GM12872 (cell line): ENCODE data around the gene DENR.

Experiments
- CTCF ChIP-seq: IDR thresholded peaks from 3 replicates; pipeline ENCODE4 v1.5.1; 2011; ENCODE audit warnings: low read depth, mild to moderate bottlenecking, low read length, moderate library complexity; ENCODE audit not compliant: insufficient read depth

Gene DENR

GRCh38 chr12:122785503-122785902 is 32.9 kb downstream of the DENR start:
- no peak for TF ChIP-seq CTCF

GRCh38 chr12:122788387-122788786 is 35.8 kb downstream of the DENR start:
- TF ChIP-seq CTCF = no peak

- TF ChIP-seq CTCF = no peak
Observed at GRCh38 chr12:122789637-122790036, 37.0 kb downstream of the DENR start.

GRCh38 chr12:122790393-122791075 is 37.9 kb downstream of the DENR start:
- TF ChIP-seq CTCF = no peak

GRCh38 chr12:122793685-122794106 is 41.1 kb downstream of the DENR start:
- peak; percentile 64; the same call in 2 of the 3 replicates for TF ChIP-seq CTCF

- TF ChIP-seq CTCF = no peak
Observed at GRCh38 chr12:122795807-122796206, 43.2 kb downstream of the DENR start.

GRCh38 chr12:122799641-122800243 is 47.1 kb downstream of the DENR start:
- no peak for TF ChIP-seq CTCF
